Activated naive CD8-positive, alpha-beta T cell treated with anti-CD3 and anti-CD28 coated beads for 36 hours (primary cell): ENCODE results near the gene FLAD1. TPM values are rescaled to one million over a fixed set of nuclear protein-coding genes. Genes with fewer than 3 reads are reported as not detected.
A peak's percentile ranks its signal among the peaks of the same experiment; 100 is the strongest.

Source experiments
- DNase-seq: peaks from one replicate; pipeline ENCODE4 v3.0.0; 2021
- H3K27ac Mint-ChIP-seq: one replicate; pipeline ENCODE4 v1.8.0; 2022; ENCODE audit warnings: mild to moderate bottlenecking, moderate library complexity, mixed read lengths
- H3K27me3 Mint-ChIP-seq: one replicate; pipeline ENCODE4 v1.8.0; 2022; ENCODE audit warnings: mild to moderate bottlenecking, mixed read lengths
- H3K36me3 Mint-ChIP-seq: one replicate; pipeline ENCODE4 v1.8.0; 2021; ENCODE audit warnings: mild to moderate bottlenecking, mixed read lengths
- H3K4me1 Mint-ChIP-seq: one replicate; pipeline ENCODE4 v1.8.0; 2021; ENCODE audit warnings: mixed read lengths
- H3K4me3 Mint-ChIP-seq: one replicate; pipeline ENCODE4 v1.8.0; 2022; ENCODE audit warnings: mild to moderate bottlenecking, moderate library complexity, mixed read lengths
- H3K9me3 Mint-ChIP-seq: one replicate; pipeline ENCODE4 v1.8.0; 2022; ENCODE audit warnings: mixed read lengths
- total RNA-seq, 2 experiments: library from RNA; stranded (reverse); gene quantifications; one replicate each; pipeline ENCODE4 v1.2.3, GENCODE V29; 2021

Gene FLAD1
- total RNA-seq, 2 experiments from 2014 or later, result 54.2 to 56.1 TPM

GRCh38 chr1:154959426-154959780 lies 23.7 kb upstream of the FLAD1 start:
- peaks cover 53% of the 10 kb centered on the region for H3K4me1 Mint-ChIP-seq
- peaks cover 17% of the 10 kb centered on the region for H3K36me3 Mint-ChIP-seq

GRCh38 chr1:154960446-154961136 lies 22.6 kb upstream of the FLAD1 start:
- peak overlapping the region; percentile 92 for H3K27ac Mint-ChIP-seq
- H3K9me3 Mint-ChIP-seq, result no peaks in the 10 kb centered on the region
- H3K4me1 Mint-ChIP-seq, result peaks cover 43% of the 10 kb centered on the region
- H3K36me3 Mint-ChIP-seq, result peaks cover 22% of the 10 kb centered on the region
- no peak for DNase-seq
- peak overlapping the region; percentile 97 for H3K4me3 Mint-ChIP-seq
- H3K27me3 Mint-ChIP-seq, result no peaks in the 10 kb centered on the region

More at GRCh38 chr1:154959426-154959780, 23.7 kb upstream of the FLAD1 start:
- Mint-ChIP-seq H3K4me3 (peak overlapping the region; percentile 42), H3K27me3 (no peaks in the 10 kb centered on the region), H3K27ac (no peak overlapping the region), H3K9me3 (no peaks in the 10 kb centered on the region)
- DNase-seq, result no peak

GRCh38 chr1:154961207-154962155 lies 21.7 kb upstream of the FLAD1 start, which contains the start of gene PYGO2:
Gene PYGO2 (minus strand): TSS chr1:154961782. CDS start chr1:154961576, 206 bp downstream.
- Mint-ChIP-seq H3K27ac (peak within 1 kb of the TSS; percentile 92), H3K36me3 (peaks cover 23% of the 10 kb centered on the region), H3K9me3 (no peaks in the 10 kb centered on the region), H3K4me1 (peaks cover 35% of the 10 kb centered on the region), H3K27me3 (no peaks in the 10 kb centered on the region), H3K4me3 (peak within 1 kb of the TSS; percentile 97)
- peak; percentile 89 for DNase-seq

GRCh38 chr1:154962156-154962749 lies 20.9 kb upstream of the FLAD1 start:
- Mint-ChIP-seq H3K27me3 (no peaks in the 10 kb centered on the region), H3K36me3 (peaks cover 23% of the 10 kb centered on the region), H3K9me3 (no peaks in the 10 kb centered on the region), H3K4me1 (peaks cover 29% of the 10 kb centered on the region), H3K4me3 (peak overlapping the region; percentile 88), H3K27ac (peak overlapping the region; percentile 89)
- DNase-seq, result no peak

DNA sequence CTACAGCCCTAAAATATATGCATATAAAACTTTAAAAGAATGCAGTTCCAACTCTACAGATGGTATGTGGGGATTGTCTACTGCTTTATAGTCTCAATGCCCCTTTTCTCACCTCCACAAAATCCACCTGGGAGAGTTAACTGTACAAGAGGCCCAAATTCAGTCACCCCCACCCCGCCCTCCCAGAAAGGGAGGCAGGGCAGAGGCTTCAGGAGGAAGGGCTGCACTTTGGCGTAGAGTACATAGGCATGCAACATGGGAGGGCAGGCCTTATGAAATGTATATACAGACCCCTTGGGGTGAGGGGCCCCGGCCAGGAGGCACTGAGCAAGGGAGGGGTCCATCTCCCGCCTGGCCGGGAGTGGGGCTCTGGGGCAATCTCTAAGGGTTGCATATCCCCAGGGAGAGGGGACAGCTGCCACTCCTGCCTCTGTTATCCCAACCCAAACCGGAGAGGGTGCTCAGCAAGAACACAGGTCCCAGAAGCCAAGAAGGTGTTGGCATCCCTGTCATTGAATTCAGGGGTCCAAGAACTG lies 20.3 kb upstream of the FLAD1 start:
- peaks cover 23% of the 10 kb centered on the region for H3K36me3 Mint-ChIP-seq
- peak overlapping the region; percentile 88 for H3K4me3 Mint-ChIP-seq
- no peak for DNase-seq
- peak overlapping the region; percentile 89 for H3K27ac Mint-ChIP-seq
- no peaks in the 10 kb centered on the region for H3K27me3 Mint-ChIP-seq
- H3K9me3 Mint-ChIP-seq, result no peaks in the 10 kb centered on the region
- H3K4me1 Mint-ChIP-seq, result peaks cover 27% of the 10 kb centered on the region

DNA sequence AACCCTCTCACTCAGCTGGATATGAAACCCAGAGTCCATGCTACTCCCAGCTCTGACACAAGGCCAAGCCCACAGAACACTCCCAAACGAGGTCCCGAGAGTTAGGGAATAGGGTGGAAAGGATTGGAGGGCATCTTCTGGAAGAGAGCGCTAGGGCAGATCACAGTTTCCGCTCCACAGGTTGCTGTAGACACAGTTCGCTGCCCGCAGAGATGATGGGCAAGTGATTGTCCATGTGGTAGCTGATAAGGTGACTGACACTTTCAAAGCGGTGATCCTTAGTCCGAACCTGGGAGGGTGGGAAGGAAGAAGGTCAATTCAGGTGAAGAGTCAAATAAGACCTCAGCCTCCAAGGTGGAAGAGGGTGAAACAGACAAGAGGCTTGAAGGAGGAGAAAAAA lies 19.5 kb upstream of the FLAD1 start:
- no peaks in the 10 kb centered on the region for H3K27me3 Mint-ChIP-seq
- peaks cover 23% of the 10 kb centered on the region for H3K36me3 Mint-ChIP-seq
- no peak overlapping the region for H3K4me3 Mint-ChIP-seq
- H3K27ac Mint-ChIP-seq, result peak overlapping the region; percentile 47
- peaks cover 26% of the 10 kb centered on the region for H3K4me1 Mint-ChIP-seq
- H3K9me3 Mint-ChIP-seq, result no peaks in the 10 kb centered on the region
- DNase-seq, result no peak

DNA sequence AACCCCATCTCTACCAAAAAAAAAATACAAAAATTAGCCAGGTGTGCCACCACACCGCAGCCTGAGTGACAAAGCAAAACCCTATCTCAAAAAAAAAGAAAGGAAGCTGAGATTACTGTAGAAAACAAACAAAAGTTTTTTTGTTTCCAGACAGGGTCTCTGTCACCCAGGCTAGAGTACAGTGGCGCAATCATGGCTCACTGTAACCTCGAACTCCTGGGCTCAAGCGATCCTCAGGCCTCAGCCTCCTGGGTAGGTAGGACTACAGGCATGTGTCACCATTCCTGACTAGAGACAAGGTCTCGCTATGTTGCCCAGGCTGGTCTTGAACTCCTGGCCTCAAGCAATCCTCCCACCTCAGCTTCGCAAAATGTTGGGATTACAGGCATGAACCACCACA lies 18.8 kb upstream of the FLAD1 start:
- Mint-ChIP-seq H3K9me3 (no peaks in the 10 kb centered on the region), H3K27me3 (no peaks in the 10 kb centered on the region), H3K36me3 (peaks cover 23% of the 10 kb centered on the region), H3K4me1 (peaks cover 30% of the 10 kb centered on the region), H3K4me3 (no peak overlapping the region), H3K27ac (peak overlapping the region; percentile 47)
- no peak for DNase-seq

DNA sequence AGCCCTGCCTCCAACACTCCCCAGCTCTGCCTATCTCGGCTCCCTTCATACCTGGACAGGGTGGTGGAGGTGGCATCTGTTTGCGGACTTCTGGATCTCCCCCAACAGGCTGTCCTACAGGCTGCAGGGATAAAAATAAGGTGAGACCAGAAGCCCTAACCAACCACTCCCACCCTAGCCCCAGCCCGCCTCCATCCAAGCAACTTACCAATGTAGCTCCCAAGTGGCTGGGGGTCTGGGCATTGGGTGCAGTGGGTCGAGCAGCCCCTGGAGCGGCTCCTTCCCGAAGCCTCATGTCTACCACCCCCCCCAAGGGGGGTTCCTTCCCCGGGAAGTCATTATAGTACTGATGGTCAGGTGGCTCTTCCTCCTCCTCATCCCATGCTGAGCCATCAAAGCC lies 17.0 kb upstream of the FLAD1 start:
- H3K36me3 Mint-ChIP-seq, result peaks cover 21% of the 10 kb centered on the region
- H3K9me3 Mint-ChIP-seq, result no peaks in the 10 kb centered on the region
- peaks cover 29% of the 10 kb centered on the region for H3K4me1 Mint-ChIP-seq
- H3K27ac Mint-ChIP-seq, result no peak overlapping the region
- no peak overlapping the region for H3K4me3 Mint-ChIP-seq
- H3K27me3 Mint-ChIP-seq, result no peaks in the 10 kb centered on the region
- DNase-seq, result no peak

DNA sequence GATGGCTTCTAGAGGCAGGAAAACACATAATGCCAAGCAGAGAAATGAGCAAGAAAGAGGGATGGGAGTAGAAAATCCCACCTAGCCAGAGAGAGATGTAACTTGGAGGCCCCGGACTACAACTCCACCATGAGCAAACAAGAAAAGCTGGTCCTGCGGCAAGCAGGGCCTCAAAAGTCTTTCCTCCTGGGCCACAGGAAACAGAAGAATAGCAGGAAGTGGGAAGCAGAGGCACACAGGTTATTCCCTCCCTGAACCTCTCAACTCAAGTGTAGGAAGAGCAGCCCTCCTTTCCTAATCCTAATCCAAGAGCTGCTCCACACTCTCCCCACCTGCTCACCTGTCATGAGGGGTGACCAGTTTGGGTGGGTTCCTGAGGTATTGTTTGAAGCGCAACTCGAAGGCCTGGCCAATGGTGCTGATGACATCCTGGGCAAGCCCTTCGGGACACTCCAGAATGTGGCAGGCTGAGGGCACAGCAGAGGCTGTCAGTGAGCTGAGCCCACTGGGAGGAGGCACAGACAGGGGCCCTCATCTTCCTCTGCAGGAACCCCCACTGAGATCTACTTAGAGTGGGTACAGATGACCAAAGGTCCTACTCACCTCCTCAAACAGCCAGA lies 15.7 kb upstream of the FLAD1 start:
- H3K36me3 Mint-ChIP-seq, result peaks cover 22% of the 10 kb centered on the region
- no peaks in the 10 kb centered on the region for H3K27me3 Mint-ChIP-seq
- no peak overlapping the region for H3K27ac Mint-ChIP-seq
- DNase-seq, result no peak
- no peaks in the 10 kb centered on the region for H3K9me3 Mint-ChIP-seq
- H3K4me1 Mint-ChIP-seq, result peaks cover 37% of the 10 kb centered on the region
- H3K4me3 Mint-ChIP-seq, result no peak overlapping the region

DNA sequence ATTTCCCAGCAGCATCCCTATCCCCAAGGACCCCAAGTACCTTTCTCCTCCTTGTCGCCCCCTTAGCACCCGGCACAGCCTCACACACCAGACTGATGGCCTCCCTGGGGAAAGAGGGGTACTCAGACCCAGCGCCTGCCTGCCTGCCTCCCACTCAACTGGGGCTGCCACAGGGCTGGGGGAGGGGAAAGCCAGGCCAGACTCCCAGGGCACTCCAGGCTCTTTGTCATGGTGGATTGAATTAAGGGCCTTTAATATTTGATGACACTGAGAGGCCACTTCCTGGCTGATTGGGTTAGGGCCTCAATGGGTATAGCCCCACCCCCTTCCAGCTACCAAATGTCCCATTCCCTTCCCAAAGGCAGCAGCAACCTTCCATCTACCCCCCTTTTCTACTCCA lies 14.4 kb upstream of the FLAD1 start:
- Mint-ChIP-seq H3K27ac (peak overlapping the region; percentile 76), H3K9me3 (no peaks in the 10 kb centered on the region), H3K4me1 (peaks cover 36% of the 10 kb centered on the region), H3K36me3 (peaks cover 15% of the 10 kb centered on the region), H3K4me3 (no peak overlapping the region), H3K27me3 (no peaks in the 10 kb centered on the region)
- no peak for DNase-seq

GRCh38 chr1:154969246-154969645 lies 13.9 kb upstream of the FLAD1 start:
- Mint-ChIP-seq H3K27me3 (no peaks in the 10 kb centered on the region), H3K27ac (peak overlapping the region; percentile 76), H3K4me3 (peak overlapping the region; percentile 14), H3K9me3 (no peaks in the 10 kb centered on the region), H3K36me3 (peaks cover 12% of the 10 kb centered on the region), H3K4me1 (peaks cover 32% of the 10 kb centered on the region)
- no peak for DNase-seq

- peaks cover 30% of the 10 kb centered on the region for H3K4me1 Mint-ChIP-seq
- peaks cover 12% of the 10 kb centered on the region for H3K36me3 Mint-ChIP-seq
- no peaks in the 10 kb centered on the region for H3K27me3 Mint-ChIP-seq
- DNase-seq, result no peak
- H3K27ac Mint-ChIP-seq, result no peak overlapping the region
- H3K4me3 Mint-ChIP-seq, result no peak overlapping the region
- no peaks in the 10 kb centered on the region for H3K9me3 Mint-ChIP-seq
Observed at GRCh38 chr1:154969860-154970452, 13.2 kb upstream of the FLAD1 start.

DNA sequence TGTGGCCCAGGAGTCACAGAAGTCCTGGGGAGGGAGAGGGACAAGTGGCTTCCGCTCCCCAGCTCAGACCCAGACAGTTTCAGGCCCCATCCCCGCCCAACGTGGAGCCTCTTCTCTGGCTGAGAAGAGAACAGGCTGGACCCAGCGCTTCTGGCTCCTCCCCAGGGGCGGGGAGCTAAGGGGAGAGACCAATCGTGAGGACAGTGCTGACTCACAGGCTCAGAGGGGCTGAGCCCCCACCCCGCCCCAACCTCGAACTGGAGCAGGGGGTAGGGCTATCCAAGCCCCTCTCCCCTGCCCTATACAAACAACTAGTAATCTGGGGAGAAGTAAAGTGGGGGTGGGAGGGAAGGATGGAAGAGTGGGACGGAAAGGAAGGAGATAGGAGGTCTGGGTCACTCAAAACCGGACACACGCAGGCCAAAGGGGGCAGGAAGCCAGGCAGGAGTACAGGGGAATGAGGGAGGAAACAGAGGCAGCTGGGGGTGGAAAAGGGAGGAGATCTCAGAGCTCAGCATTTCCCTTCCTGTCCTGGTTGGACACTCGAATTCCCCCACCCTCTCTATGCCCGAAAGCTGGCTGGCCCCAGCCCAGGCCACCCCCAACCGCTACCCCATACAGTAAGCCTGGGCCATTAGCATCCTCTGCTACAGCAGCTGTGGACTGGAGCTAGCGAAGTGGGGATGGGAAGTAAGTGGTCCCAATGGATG lies 12.4 kb upstream of the FLAD1 start, which contains the start of gene SHC1:
TSS of gene SHC1 (minus strand) at position 117 of the 710 bp plus-strand sequence. CDS start 221 bp downstream, outside the sequence.
- peaks cover 6% of the 10 kb centered on the region for H3K36me3 Mint-ChIP-seq
- peak within 1 kb of the TSS; percentile 43 for H3K4me3 Mint-ChIP-seq
- no peak for DNase-seq
- H3K9me3 Mint-ChIP-seq, result no peaks in the 10 kb centered on the region
- H3K27ac Mint-ChIP-seq, result peak within 1 kb of the TSS; percentile 51
- H3K4me1 Mint-ChIP-seq, result peaks cover 30% of the 10 kb centered on the region
- H3K27me3 Mint-ChIP-seq, result no peaks in the 10 kb centered on the region
